ENCODE data around the gene EML4. TPM values are rescaled to one million over a fixed set of nuclear protein-coding genes. Genes with fewer than 3 reads are reported as not detected.

EML4 gene
- total and polyA plus RNA-seq, 4 donors, result 22.6 to 85.8 (median 54.4) TPM

DNA sequence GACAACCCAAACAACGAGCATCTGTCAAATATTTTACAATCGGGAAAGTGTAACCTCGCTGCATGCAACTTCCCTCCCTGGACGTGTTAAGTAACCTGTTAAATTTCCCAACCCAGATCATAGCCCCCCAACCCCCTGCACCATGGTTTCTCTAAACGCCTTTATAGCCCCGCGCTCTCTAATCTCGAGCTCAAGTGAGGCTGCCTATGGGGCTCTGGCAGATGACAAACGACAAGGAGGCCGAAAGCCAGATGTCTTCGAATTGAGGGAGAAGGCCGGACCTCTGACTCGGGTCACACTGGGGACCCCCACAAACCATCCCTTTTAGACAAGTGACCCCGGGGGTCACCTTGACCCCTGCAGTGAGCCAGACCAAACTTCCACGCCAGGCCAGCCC, 191.3 kb downstream of the EML4 start:
- Histone ChIP-seq H3K27me3 (ENCODE audit: control insufficient read depth in 3 of 3, insufficient read depth in 3 of 3, low read length in 2 of 3) (no peaks in the 10 kb centered on the region), H3K9me3 (ENCODE audit: control insufficient read depth in 4 of 4, insufficient read depth in 3 of 4, low read length in 3 of 4) (no peaks in the 10 kb centered on the region), H3K27ac (ENCODE audit: low read depth in 1 of 2, low read length in 1 of 2) (peak overlapping the region; percentile 86 to 96), H3K4me1 (ENCODE audit: control insufficient read depth in 5 of 5, insufficient read depth in 5 of 5, low read length in 5 of 5) (peaks cover 2 to 21% (median 17%) of the 10 kb centered on the region in 5 donors), H3K36me3 (ENCODE audit: control insufficient read depth in 4 of 4, insufficient read depth in 4 of 4, low read length in 4 of 4) (peaks cover 0 to 3% (median under 1%) of the 10 kb centered on the region in 4 donors), H3K4me3 (peak overlapping the region; percentile 84), H3K9ac (ENCODE audit: insufficient read depth in 1 of 2, low read length in 2 of 2) (peak overlapping the region; percentile 93 to 96)
- DNase-seq, result peak in 2 of 3 donors; percentile 20 to 36
- ATAC-seq (ENCODE audit: insufficient read depth, low FRiP score), result no peak
- TF ChIP-seq, protein P1, sequence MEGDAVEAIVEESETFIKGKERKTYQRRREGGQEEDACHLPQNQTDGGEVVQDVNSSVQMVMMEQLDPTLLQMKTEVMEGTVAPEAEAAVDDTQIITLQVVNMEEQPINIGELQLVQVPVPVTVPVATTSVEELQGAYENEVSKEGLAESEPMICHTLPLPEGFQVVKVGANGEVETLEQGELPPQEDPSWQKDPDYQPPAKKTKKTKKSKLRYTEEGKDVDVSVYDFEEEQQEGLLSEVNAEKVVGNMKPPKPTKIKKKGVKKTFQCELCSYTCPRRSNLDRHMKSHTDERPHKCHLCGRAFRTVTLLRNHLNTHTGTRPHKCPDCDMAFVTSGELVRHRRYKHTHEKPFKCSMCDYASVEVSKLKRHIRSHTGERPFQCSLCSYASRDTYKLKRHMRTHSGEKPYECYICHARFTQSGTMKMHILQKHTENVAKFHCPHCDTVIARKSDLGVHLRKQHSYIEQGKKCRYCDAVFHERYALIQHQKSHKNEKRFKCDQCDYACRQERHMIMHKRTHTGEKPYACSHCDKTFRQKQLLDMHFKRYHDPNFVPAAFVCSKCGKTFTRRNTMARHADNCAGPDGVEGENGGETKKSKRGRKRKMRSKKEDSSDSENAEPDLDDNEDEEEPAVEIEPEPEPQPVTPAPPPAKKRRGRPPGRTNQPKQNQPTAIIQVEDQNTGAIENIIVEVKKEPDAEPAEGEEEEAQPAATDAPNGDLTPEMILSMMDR (IDR thresholded peaks at IDR 0.05; ENCODE audit: control extremely low read depth, extremely low read depth), result no peak
- WGBS, 2 donors, result 0 to 1% methylated on average over 15 of the region's 15 CpGs

GRCh38 chr2:42360890-42361727, 192.0 kb downstream of the EML4 start, which contains the start of gene COX7A2L:
Gene COX7A2L, minus strand, starts transcription at chr2:42361217. Its CDS starts 56 bp downstream, at chr2:42361161.
- H3K4me3 ChIP-seq, result peak within 1 kb of the TSS; percentile 84
- H3K27ac ChIP-seq (ENCODE audit: low read depth in 1 of 2, low read length in 1 of 2), result peak within 1 kb of the TSS; percentile 86 to 96
- peak; percentile 99 for DNase-seq
- peak within 1 kb of the TSS; percentile 93 to 97 for H3K9ac ChIP-seq (ENCODE audit: insufficient read depth in 1 of 2, low read length in 2 of 2)
- 0% methylated on average over 61 of the region's 61 CpGs for WGBS, 2 donors
- H3K4me1 ChIP-seq (ENCODE audit: control insufficient read depth in 5 of 5, insufficient read depth in 5 of 5, low read length in 5 of 5), result peaks cover 2 to 21% (median 17%) of the 10 kb centered on the region in 5 donors
- TF ChIP-seq, protein P1 (IDR thresholded peaks at IDR 0.05; ENCODE audit: control extremely low read depth, extremely low read depth), result peak; percentile 22
- no peaks in the 10 kb centered on the region for H3K27me3 ChIP-seq (ENCODE audit: control insufficient read depth in 3 of 3, insufficient read depth in 3 of 3, low read length in 2 of 3)
- peaks cover 0 to 3% (median 0%) of the 10 kb centered on the region in 4 donors for H3K36me3 ChIP-seq (ENCODE audit: control insufficient read depth in 4 of 4, insufficient read depth in 4 of 4, low read length in 4 of 4)
- no peaks in the 10 kb centered on the region for H3K9me3 ChIP-seq (ENCODE audit: control insufficient read depth in 4 of 4, insufficient read depth in 3 of 4, low read length in 3 of 4)
- ATAC-seq (ENCODE audit: insufficient read depth, low FRiP score), result peak; percentile 99

GRCh38 chr2:42361728-42362283, 192.7 kb downstream of the EML4 start:
- 21 to 28% methylated on average over 6 of the region's 6 CpGs for WGBS, 2 donors
- Histone ChIP-seq H3K9ac (ENCODE audit: insufficient read depth in 1 of 2, low read length in 2 of 2) (peak overlapping the region in 1 of 2 donors; percentile 40), H3K36me3 (ENCODE audit: control insufficient read depth in 4 of 4, insufficient read depth in 4 of 4, low read length in 4 of 4) (peaks cover 0 to 3% (median 0%) of the 10 kb centered on the region in 4 donors), H3K9me3 (ENCODE audit: control insufficient read depth in 4 of 4, insufficient read depth in 3 of 4, low read length in 3 of 4) (no peaks in the 10 kb centered on the region), H3K27me3 (ENCODE audit: control insufficient read depth in 3 of 3, insufficient read depth in 3 of 3, low read length in 2 of 3) (no peaks in the 10 kb centered on the region), H3K27ac (ENCODE audit: low read depth in 1 of 2, low read length in 1 of 2) (peak overlapping the region; percentile 30 to 86), H3K4me3 (peak overlapping the region; percentile 26), H3K4me1 (ENCODE audit: control insufficient read depth in 5 of 5, insufficient read depth in 5 of 5, low read length in 5 of 5) (peaks cover 2 to 21% (median 17%) of the 10 kb centered on the region in 5 donors)
- ATAC-seq (ENCODE audit: insufficient read depth, low FRiP score) (peak; percentile 2), DNase-seq (no peak)
- TF ChIP-seq, protein P1 (IDR thresholded peaks at IDR 0.05; ENCODE audit: control extremely low read depth, extremely low read depth), result no peak
